Neural cell (in vitro differentiated cells): Measurements from ENCODE around the gene CCDC144A. TPM values are rescaled to one million over a fixed set of nuclear protein-coding genes. Genes with fewer than 3 reads are reported as not detected.
"Not testable (repeated sequence)": the region's sequence is repeated elsewhere in the genome, so short reads cannot be mapped to it uniquely, and the experiment has no call there.

Source experiments
- H2AFZ ChIP-seq: fragments of 200-600, 300-800 bp; sonication (generic), shearing (Covaris generic); 2 replicates; pipeline ENCODE4 v1.6.0; 2014; ENCODE audit warnings: low read depth, mild to moderate bottlenecking, antibody characterized with exemption, low read length, moderate library complexity
- H3F3A ChIP-seq: fragments of 200-600 bp; shearing (Covaris generic); 2 replicates; pipeline ENCODE4 v1.6.1; 2016; ENCODE audit warnings: mild to moderate bottlenecking, moderate library complexity, mixed read lengths, antibody characterized with exemption, low read length; ENCODE audit not compliant: insufficient read depth, poor library complexity, severe bottlenecking
- H3K27ac ChIP-seq: fragments of 200-600, 300-800 bp; sonication (generic), shearing (Covaris generic); 2 replicates; pipeline ENCODE4 v1.5.1; 2014; ENCODE audit warnings: mild to moderate bottlenecking, low read length, moderate library complexity
- H3K27me3 ChIP-seq: fragments of 300-800, 200-600 bp; sonication (generic), shearing (Covaris generic); 2 replicates; pipeline ENCODE4 v1.6.0; 2014; ENCODE audit warnings: mild to moderate bottlenecking, low read depth, low read length, moderate library complexity; ENCODE audit not compliant: insufficient read depth
- H3K36me3 ChIP-seq: fragments of 300-800, 200-600 bp; sonication (generic), shearing (Covaris generic); 2 replicates; pipeline ENCODE4 v1.5.1; 2014; ENCODE audit warnings: mild to moderate bottlenecking, antibody characterized with exemption, low read length, moderate library complexity; ENCODE audit not compliant: insufficient read depth
- H3K4me2 ChIP-seq: fragments of 300-800, 200-600 bp; sonication (generic), shearing (Covaris generic); 2 replicates; pipeline ENCODE4 v1.6.0; 2014; ENCODE audit warnings: mild to moderate bottlenecking, low read length
- H3K4me3 ChIP-seq: fragments of 300-800, 200-600 bp; sonication (generic), shearing (Covaris generic); 2 replicates; pipeline ENCODE4 v1.5.1; 2014; ENCODE audit warnings: mild to moderate bottlenecking, low read length, moderate library complexity
- H3K79me2 ChIP-seq: fragments of 200-600 bp; shearing (Covaris generic); replicated peaks from 2 replicates; pipeline ENCODE4 v1.6.0; 2014; ENCODE audit warnings: mild to moderate bottlenecking, low read length, moderate library complexity; ENCODE audit not compliant: insufficient read depth
- H3K9ac ChIP-seq: fragments of 300-800, 200-600 bp; sonication (generic), shearing (Covaris generic); 2 replicates; pipeline ENCODE4 v1.6.1; 2016; ENCODE audit warnings: mild to moderate bottlenecking, low read length, mixed read lengths
- H3K9me2 ChIP-seq: fragments of 200-600 bp; shearing (Covaris generic); 2 replicates; pipeline ENCODE4 v1.6.1; 2016; ENCODE audit warnings: mild to moderate bottlenecking, low read length, mixed read lengths; ENCODE audit not compliant: insufficient read depth
- H3K9me3 ChIP-seq: fragments of 200-600, 300-800 bp; sonication (generic), shearing (Covaris generic); 2 replicates; pipeline ENCODE4 v1.6.1; 2016; ENCODE audit warnings: mild to moderate bottlenecking, mixed run types, low read length, moderate library complexity, mixed read lengths
- H4K20me1 ChIP-seq: fragments of 200-600 bp; shearing (Covaris generic); 2 replicates; pipeline ENCODE4 v1.6.1; 2016; ENCODE audit warnings: mild to moderate bottlenecking, mixed run types; ENCODE audit not compliant: insufficient read depth
- polyA plus RNA-seq: library from polyadenylated mRNA; depleted of rRNA; stranded (reverse); fragments of >200 nt; gene quantifications from 2 replicates; pipeline ENCODE4 v1.2.3, GENCODE V29; 2014

Gene CCDC144A
- polyA plus RNA-seq, 1 donor from 2014 or later, result 3.2 TPM

- not testable (repeated sequence) for H3K9me3 ChIP-seq, H3K4me3 ChIP-seq, H3K79me2 ChIP-seq, H4K20me1 ChIP-seq, H3K9me2 ChIP-seq, H3F3A ChIP-seq, H3K27ac ChIP-seq, H3K27me3 ChIP-seq, H3K36me3 ChIP-seq, H3K4me2 ChIP-seq, H3K9ac ChIP-seq, H2AFZ ChIP-seq
Measured at GRCh38 chr17:16768290-16769175, 78.5 kb downstream of the CCDC144A start.

DNA sequence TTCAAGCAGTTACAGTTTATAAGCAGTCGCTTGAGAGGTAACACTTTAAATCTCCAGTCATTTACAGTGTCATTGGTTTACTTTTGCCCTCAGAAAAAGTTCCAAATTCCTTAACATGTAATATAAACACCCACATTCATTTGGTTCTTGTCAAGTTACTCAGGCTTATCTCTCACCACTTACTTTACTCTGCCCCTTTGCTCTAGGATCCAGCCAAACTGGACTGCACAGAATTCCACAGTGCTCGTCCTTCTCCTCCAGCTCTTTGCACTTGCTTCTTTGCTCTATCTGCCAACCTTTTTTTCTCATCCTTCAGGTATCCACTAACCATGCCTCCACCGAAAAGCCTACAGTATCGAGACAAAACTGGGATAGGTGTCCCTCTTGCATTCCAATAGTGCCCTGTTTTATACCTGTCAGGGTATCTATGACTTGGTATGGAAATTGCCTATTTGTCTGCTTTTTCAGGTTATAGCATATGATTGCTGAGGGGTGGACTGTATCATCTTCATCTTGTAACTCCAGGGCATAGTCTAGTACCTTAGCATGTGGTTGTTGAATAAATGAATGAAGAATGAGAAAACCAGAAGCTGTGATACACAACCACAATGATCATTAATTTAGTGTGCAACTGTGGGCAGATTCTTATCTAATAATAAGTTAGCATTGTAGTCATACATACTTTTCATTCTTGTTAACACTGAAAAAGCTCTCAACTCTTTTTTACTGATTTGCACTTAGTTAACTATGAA is 82.5 kb downstream of the CCDC144A start:
- H3K79me2 ChIP-seq, H3K27me3 ChIP-seq, H3K4me2 ChIP-seq, H3F3A ChIP-seq, H3K9ac ChIP-seq, H3K4me3 ChIP-seq, H2AFZ ChIP-seq, H3K9me2 ChIP-seq, H3K27ac ChIP-seq, H3K9me3 ChIP-seq, H3K36me3 ChIP-seq, H4K20me1 ChIP-seq: not testable (repeated sequence)

GRCh38 chr17:16773146-16773522 is 83.1 kb downstream of the CCDC144A start:
- not testable (repeated sequence) for H3K27ac ChIP-seq, H3K9me3 ChIP-seq, H3K79me2 ChIP-seq, H2AFZ ChIP-seq, H4K20me1 ChIP-seq, H3K9ac ChIP-seq, H3F3A ChIP-seq, H3K4me3 ChIP-seq, H3K36me3 ChIP-seq, H3K4me2 ChIP-seq, H3K27me3 ChIP-seq, H3K9me2 ChIP-seq

GRCh38 chr17:16787851-16788250 is 97.8 kb downstream of the CCDC144A start:
- H4K20me1 ChIP-seq, H3K9me2 ChIP-seq, H3K36me3 ChIP-seq, H2AFZ ChIP-seq, H3K27me3 ChIP-seq, H3K4me2 ChIP-seq, H3K27ac ChIP-seq, H3K4me3 ChIP-seq, H3F3A ChIP-seq, H3K9me3 ChIP-seq, H3K9ac ChIP-seq, H3K79me2 ChIP-seq: not testable (repeated sequence)

DNA sequence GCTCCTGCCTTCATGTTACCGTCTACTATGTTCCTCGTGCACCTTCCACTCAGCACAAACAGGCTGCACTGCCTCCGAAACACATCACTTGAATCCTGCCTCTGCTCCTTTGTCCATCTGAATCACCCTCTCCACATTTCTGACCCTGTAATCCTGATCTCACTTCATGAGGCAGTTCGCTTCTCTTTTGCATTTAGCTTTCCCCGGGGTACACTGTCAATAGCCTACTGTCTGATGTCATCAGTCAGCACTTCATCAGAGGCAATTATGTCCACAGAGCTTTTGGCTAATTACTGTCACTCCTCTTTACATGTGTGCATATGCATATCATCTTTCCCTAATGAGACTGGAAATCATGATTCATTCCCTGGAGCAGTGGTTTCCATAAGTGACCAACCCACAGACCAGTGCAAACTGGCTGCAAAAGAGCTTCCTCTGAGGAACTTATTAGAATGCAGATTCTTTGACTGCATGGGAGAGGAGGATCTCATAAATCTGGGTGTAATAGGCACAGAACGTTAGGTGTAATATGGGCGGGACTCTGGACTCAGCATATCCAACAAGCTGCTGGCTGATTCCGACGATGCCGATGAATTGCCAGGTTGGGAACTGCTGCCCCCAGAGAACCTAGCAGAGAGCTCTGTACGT is 99.0 kb downstream of the CCDC144A start:
- not testable (repeated sequence) for H3K79me2 ChIP-seq, H3K9me3 ChIP-seq, H3K9me2 ChIP-seq, H3K27ac ChIP-seq, H3K9ac ChIP-seq, H3K36me3 ChIP-seq, H3K27me3 ChIP-seq, H3K4me2 ChIP-seq, H2AFZ ChIP-seq, H4K20me1 ChIP-seq, H3F3A ChIP-seq, H3K4me3 ChIP-seq

DNA sequence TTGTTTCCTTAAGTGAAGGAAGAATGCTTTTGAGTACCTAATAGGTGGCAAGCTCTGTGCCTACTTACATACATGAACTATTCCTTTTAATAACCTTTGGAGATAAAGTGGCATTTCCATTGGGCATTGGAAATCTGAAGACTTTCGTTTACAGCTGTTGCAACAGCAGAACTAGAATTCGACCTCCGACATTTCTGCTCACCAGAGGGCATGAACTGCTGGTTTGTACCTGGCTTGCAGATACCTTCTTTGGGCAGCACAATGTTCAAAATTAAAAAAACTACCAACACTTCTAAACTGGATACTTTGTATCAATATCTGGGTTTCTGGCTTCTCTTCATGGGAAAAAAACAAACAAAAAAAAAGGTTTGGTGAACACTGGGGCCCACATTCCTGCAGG is 99.6 kb downstream of the CCDC144A start:
- not testable (repeated sequence) for H3K79me2 ChIP-seq, H3F3A ChIP-seq, H3K27me3 ChIP-seq, H3K4me3 ChIP-seq, H3K27ac ChIP-seq, H2AFZ ChIP-seq, H3K4me2 ChIP-seq, H3K9me3 ChIP-seq, H3K36me3 ChIP-seq, H4K20me1 ChIP-seq, H3K9ac ChIP-seq, H3K9me2 ChIP-seq

- not testable (repeated sequence) for H3K4me3 ChIP-seq
Measured at GRCh38 chr17:16790313-16790871, 100.4 kb downstream of the CCDC144A start.

More at GRCh38 chr17:16790313-16790871, 100.4 kb downstream of the CCDC144A start:
- H3K9ac ChIP-seq, H2AFZ ChIP-seq, H3F3A ChIP-seq, H3K9me3 ChIP-seq, H3K4me2 ChIP-seq, H3K27ac ChIP-seq, H3K79me2 ChIP-seq, H3K27me3 ChIP-seq, H3K36me3 ChIP-seq, H4K20me1 ChIP-seq, H3K9me2 ChIP-seq: not testable (repeated sequence)
